GM19328 (cell line): ENCODE data around the gene ZC2HC1C.
"Not testable (repeated sequence)": the region's sequence is repeated elsewhere in the genome, so short reads cannot be mapped to it uniquely, and the experiment has no call there.

Experiments used
- ATAC-seq: cut with Tn5 transposase; IDR thresholded peaks from one replicate; pipeline ENCODE4 v1.9.1; 2021; ENCODE audit warnings: mild to moderate bottlenecking, moderate library complexity; ENCODE audit not compliant: unreplicated experiment

ZC2HC1C gene

DNA sequence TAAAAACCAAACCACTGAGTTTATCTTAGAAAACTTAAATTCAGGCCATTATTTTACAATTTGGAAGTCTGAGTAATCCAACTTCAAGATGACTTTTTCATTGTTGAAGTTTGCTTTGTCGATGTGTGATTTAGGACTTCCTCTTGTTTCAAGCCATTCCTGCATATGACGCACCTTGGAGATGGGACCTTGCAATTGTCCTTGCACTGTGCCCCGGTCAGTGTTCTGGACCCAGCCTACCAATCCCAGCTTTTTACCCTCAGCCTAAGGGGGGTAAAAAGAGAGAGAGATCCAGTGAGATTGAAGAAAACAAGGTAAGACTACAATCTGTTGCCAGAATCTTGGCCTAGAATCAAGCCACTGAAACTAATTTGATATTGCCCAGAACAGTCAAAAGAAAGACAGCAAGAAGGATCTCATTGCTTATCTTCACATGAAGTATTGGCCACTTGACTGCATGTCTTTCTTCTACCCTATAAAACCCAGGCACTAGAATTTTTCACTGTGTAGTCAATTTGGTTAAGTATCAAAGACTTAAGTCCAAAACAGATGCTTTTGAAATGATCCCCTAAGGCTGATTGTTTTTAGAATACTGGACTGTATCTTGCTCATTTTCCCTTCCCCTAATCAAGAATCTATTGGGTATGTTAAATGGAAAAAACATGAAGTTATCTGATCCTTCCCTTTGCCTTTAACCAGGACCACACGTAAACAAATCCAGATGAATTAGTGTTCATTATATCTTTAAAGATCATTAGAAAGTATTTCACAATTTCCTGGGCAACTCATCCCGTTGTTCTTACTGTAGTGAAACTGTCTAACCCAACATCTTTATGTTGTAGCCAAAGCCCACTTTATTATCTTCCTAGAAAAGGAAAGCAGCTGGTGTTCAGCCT is 15.8 kb upstream of the ZC2HC1C start:
- no peak for ATAC-seq

DNA sequence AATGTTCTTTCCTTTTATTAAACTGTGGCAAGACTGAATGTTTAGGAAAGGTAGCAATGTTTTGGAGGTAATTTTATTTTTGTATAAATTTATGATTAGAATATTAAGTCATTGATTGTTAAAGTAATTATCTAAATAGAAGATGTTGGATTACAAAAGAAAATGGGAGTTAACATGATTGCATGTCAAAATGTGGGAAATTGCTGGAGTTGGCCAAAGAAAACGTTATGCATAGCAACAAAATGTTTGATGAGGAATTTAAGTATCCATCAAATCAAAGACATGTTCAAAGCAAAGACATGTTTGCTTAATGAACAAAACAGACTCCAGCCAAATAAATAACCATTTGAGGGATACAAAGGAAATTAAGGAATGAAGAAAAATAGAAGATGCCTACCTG is 15.0 kb upstream of the ZC2HC1C start:
- ATAC-seq = no peak

DNA sequence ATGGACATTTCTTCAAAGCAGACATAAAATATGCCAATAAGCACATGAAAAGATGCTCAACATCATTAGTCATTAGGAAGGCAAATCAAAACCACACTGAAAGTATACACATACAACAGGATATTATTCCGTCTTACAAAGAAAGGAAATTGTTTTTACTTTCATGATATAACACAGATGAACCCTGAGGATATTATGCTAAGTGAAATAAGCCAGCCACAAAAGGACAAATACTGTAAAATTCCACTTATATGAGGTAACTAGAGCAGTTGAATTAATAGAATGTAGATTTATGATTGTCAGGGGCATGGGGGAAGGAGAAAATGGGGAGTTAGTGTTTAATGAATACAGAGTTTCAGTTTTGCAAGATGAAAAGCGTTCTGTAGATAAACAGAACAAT is 9.8 kb upstream of the ZC2HC1C start:
- no peak for ATAC-seq

DNA sequence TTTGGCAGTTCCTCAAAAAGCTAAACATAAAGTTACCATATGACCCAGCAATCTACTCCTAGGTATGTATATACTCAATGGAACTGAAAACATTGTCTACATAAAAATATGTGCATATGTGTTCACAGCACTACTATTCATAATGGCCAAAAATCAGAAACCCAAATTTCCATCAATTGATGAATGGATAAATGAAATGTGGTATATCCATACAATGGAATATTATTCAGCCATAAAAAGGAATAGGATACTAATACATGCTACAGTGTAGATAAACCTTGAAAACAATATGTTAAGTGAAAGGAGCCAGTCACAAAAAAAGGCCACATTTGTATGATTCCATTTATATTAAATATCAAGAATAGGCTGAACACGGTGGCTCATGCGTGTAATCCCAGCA is 9.0 kb upstream of the ZC2HC1C start:
- no peak for ATAC-seq

DNA sequence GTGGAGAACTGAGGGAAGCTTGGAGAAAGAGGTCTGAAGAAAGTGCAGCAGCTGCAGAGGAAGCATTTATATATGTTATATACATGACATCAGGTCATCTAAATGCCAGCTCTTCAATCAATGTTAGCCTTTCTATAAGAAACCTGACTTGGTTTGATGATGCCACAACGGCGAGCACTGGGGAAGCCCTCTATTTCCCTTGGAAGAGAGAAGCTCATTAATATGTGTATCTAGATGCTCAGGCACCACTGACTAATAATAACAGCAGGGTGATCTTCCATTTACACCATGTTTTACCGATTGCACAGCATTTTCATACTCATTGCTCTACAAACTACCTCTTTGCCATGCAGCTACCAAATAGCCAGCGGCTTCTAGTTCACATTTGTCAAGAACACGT is 6.4 kb upstream of the ZC2HC1C start:
- ATAC-seq = peak; percentile 9

DNA sequence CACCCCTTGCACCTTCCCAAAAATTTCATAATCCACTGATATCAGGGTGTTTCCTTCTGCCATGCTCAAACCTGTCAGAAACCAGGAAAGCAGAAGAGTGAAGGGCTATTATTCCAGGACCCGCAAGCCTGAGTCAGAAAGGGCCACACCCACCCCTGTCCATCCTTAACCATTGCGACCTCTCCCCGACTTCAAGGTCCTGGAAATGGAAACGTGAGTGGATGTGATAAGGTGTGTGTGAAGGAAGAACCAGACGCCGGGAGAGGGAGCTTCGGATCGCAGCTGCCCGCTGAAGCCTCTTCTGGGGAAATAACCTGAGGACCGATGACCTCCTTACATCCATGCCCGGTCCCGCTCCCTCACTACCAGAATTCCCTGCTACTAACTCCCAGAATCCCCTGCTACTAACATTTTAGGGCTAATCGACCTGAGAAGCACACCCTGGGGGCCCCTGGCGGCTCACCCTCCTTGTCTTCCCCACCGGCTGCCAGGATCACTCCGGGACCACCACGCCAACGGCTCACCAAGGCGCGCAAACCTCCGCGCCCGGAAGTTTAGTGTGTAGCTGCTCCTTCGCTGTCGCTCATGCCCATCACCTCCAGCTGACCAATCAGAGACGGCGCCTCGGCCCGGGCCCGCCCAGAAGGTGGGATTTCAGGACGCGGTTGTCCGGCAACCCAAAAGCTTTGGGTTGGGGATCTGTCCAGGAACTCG is 5.8 kb upstream of the ZC2HC1C start, which contains the start of gene ACYP1:
TSS of gene ACYP1 (minus strand) at position 534 of the 714 bp plus-strand sequence. CDS start at position 63, 471 bp downstream.
- ATAC-seq = peak; percentile 93

DNA sequence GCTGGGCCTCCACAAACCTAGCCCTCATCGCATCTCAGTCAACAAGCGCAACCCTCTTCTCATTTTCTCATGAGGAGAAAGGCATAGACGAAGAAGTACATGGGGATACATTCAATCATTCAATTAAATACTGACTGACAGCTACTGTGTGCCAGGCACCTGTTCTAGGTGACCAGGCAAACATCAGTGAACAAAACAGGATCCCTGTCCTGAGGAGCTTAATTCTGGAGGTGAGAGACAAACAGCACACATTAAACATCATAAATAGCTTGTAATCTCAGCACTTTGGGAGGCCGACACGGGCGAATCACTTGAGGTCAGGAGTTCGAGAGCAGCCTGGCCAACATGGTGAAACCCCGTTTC is 5.3 kb upstream of the ZC2HC1C start:
- ATAC-seq = no peak

DNA sequence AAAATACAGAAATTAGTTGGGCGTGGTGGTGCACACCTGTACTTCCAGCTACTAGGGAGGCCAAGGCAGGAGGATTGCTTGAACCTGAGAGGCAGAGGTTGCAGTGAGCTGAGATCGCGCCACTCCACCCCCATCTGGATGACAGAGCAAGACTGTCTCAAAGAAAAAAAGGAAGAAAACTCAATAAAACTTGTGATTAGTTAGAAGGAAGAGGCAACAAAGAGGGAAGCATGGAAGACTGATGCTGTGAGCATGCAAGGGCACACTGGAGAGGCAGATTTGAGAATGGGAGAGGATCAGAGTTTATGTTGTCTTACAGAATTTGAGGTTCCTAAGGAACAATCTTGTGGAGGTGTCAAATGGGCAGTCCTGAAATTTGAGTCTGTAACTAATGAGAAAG is 2.8 kb upstream of the ZC2HC1C start:
- no peak for ATAC-seq

DNA sequence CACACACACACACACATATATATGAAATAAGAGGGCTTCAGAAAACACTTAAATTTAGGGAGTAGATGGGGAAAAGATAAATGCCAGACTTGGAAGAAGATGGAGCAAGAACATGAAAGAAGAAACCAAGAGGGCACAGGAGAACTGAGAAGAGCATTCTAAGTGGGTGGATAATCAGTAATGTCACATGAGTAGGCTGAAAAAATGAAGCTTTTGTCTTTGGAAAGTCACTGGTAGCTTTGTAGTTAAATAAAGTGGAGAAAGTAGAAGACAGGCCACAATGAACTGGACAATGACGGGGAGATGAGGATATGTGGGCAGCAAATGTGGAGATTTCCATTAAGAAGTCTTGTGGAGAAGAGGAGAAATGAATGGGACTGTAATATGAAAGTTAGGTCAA is 2.2 kb upstream of the ZC2HC1C start:
- no peak for ATAC-seq

DNA sequence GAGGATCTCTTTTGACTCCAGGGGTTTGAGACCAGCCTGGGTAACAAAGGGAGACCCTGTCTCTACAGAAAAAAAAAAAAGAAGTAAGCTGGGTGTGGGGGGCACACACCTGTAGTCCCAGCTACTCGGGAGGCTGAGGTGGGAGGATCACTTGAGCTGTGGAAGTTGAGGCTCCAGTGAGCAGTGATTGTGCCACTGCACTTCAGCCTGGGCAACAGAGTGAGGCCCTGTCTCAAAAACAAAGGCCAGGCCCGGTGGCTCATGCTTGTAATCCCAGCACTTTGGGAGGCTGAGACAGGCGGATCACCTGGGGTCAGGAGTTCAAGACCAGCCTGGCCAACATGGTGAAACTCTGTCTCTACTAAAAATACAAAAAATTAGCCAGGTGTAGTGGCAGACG is 1.7 kb upstream of the ZC2HC1C start:
- ATAC-seq = not testable (repeated sequence)

DNA sequence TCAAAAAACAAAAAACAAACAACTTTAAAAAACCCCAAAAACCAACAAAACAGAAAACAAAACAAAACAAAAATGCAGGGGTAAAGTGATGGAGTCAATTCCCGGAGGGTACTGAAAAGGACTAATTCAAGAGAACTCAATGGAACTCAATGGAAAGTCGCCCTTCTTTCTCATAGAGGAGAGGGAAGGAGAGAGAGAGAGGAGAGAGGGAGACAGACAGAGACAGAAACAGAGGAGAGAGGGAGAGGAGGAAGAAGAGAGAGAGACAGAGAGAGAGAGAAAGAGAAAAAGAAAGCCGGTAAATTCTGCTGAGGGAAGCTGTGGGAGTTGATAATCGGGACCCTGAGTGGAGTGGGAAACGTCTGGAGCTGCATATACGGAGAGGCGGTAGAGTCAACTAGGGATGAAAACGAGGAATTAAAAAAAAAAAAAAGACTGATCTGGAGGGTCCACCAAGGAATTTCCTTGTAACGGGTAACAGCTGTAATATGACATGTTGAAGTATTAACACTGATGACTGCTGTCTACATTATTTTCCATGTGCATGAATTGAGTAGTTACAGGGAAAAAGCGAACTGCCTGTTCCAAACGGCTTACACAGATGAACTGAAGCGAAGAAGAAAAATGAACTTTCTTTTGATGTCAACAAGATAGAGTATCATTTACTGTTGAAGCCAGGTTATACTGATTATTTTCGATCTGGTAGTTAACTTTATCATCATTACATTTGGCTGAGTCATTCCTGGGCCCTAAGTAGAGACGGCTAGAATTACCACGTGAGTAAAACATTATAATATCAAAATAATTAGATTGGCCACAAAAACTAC is 934 bp upstream of the ZC2HC1C start:
- ATAC-seq = no peak

DNA sequence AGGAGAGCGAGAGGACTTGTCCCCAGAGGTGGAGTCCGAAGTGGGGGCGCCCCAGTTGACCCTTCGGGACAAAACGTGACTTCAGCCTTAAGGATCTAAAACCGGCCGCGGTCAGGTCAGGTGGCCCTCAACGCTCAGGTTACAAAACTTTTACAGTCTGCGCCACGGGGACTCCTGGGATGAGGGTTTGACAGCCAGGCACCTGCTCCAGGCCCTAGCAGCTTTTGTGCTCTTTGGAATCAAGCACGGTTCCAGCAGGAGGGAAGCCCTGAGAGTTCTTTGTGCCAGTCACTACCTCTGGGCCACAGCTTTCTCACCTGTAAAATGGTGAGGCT is 337 bp downstream of the ZC2HC1C start:
- no peak for ATAC-seq

DNA sequence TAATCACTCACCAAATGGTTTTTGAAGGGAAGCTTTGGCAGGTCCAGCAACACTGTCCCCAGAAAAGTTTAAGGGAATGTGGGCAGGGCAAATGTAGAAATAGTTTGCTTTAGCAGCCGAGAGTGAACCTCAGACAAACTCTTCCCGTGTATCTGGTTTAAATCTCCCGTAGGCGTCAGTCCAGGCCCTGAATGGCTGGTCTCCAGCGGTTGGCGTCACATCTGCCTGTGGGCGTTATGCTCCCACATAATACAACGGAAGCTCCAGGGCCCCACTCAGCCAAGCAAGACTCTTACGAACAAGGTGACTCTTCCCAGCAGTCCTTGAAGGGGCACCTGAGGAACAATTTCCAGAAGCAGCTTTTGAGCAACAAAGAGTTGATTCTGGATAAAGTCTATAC is 942 bp downstream of the ZC2HC1C start:
- no peak for ATAC-seq

DNA sequence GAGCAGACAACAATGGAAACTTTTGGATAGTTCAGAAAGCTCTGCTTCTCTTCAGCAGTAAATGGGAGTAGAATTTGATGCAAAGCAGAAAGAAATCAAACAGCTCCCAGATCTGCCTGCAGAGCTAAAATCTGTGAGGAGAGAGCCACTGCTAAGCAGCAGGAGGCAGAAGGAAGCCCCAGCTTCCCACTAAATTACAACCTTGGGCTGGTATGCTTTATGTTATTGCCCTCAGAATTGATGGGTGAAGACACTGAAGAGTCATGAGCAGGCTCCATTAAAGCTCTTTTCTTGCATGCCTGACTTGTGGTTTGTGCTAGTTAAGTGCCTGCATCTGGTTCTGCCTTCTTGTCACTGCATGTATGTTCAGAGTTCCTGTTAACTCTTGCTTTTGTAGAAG is 8.4 kb downstream of the ZC2HC1C start:
- ATAC-seq = no peak

DNA sequence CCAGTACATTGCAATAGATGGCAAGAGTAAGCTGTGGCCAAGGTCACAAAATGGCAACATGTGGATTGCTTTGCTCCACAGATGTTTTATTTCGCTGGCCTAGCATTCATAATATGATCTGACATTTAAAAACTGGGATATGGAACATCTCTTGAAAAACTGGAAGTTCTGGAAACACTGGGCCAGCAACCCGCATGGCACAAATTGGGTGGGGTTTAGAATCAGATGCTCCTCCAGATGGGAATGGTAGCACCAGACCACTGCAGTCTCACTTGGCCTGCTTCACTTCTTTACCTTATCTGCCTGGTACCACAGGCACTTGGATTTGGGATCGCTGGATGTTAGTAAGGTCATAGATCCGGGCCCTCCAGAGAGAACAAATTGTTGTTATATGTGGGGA is 10.1 kb downstream of the ZC2HC1C start:
- ATAC-seq = no peak

DNA sequence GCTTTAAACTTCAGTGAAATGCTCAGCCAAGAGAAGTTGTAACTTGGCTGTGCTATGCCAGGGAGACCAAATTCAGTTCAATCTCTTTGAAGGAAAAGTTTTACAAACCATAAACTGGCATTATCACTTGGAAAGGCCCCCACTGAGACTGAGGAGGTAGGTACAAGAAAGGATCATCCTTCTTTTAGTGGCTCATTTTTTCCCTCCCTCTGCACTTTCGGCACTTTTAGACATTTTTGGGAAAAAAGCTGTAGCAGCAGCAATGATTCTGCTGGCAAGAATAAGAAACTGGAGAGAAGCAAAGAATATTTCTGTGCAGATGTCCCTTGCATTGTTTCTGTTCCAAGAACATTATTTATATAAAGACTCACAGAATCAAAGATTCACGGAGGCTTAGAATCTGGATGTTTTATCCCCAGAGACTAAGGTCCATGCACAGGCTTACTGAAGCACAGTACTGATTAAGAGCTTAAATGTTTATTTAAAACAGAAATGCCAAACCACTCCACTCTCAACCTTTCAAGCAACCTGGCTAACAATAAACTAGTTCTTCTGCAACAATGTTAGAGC is 12.3 kb downstream of the ZC2HC1C start:
- ATAC-seq = no peak

DNA sequence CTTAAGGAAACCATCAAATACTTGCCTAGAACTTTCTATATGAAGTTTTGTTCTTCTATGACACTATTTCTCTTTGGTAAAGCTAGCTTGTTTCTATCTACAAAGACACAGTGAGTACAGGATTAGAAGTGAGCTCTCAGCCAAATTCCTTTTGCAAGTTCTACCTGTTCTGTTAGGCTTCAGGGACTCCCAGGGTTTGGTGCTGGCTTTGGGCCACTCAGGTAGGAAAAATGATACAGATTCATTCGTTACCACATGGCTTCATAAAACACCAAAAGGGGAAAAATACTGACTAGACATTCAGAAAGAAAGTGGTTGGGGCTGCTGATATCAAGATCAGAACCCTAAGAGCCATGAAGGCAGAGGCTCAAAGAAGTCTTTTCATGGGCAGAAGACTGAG is 13.8 kb downstream of the ZC2HC1C start:
- ATAC-seq = no peak

DNA sequence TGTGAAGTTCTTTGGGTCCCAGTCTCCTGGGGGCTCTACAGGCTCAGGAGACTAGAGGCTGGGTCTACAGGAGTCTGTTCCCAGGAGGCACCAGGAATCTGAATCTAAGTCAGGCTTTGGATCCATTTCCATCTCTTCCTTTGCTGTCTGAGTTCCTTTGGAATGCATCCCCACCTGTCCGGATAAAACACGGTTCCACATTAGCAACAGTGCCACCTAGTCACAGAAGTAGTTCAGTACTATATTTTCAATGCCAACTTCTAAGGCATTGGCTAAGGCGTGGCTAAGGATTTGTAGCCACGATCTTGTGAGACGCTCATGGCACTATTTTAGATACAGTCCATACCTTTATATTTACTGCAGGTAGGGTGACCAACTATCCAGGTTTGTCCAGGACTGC is 15.1 kb downstream of the ZC2HC1C start:
- no peak for ATAC-seq

DNA sequence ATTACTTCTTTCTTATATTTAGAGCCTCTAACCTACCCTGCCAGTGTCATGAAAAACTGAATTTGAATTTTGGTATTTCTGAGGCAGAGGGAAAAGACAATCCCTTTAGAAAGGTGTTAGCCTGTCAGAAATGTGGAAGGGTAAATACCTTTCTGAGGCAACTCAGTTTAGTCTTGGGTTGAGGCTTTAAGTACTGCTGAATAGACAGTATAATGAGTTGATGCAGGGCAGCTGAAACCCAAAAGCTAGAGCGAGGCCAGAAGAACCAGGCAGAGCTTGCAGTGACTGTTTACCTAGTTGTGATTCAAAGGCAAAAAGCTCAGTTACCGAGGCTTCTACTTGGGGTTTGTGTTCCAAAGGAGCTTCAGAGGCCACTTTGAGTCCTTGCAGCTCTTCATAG is 18.7 kb downstream of the ZC2HC1C start:
- ATAC-seq = no peak

DNA sequence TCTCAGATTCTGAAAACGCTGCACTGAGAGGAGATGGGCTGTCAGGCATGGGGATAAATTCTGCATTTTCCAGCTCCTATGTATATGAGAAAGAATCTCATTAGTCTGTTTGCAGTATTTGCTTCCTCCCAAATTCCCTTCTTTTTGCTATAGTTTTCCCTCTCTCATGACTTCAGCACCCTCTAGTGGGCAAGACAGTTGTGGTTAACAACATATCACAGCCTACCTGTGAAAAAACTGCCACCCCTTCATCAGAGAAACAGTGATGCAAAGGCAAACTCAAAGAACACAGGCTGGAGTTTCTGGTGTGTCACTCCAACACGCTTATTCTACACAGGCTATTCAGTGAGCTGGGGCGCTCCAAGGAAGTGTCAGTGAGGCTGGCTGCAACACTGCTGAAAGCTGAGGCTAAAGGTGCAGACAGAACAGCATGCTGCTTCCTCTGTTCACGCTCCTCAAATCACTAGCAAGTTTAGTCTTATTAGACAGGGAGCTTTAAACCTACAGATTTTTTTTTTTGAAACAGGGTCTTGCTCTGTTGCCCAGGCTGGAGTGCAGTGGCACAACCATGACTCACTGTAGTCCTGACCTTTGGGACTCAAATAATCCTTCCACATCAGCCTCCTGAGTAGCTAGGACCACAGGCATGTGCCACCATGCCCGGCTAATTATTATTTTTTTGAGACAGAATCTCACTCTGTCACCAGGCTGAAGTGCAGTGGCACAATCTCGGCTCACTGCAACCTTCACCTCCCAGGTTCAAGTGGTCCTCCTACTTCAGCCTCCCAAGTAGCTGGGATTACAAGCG is 19.3 kb downstream of the ZC2HC1C start:
- no peak for ATAC-seq
